Brain microvascular endothelial cell (primary cell): ENCODE measurements around the gene BOK.
A peak's percentile ranks its signal among the peaks of the same experiment; 100 is the strongest.

Source experiments
- DNase-seq: peaks from one replicate; pipeline ENCODE4 v3.0.0-alpha.2; 2020
- H3K27ac ChIP-seq: fragments of 250-450 bp; sonication (Bioruptor Pico); 2 replicates; pipeline ENCODE4 v1.5.1; 2020; ENCODE audit warnings: mild to moderate bottlenecking, moderate library complexity
- H3K27me3 ChIP-seq: fragments of 250-450 bp; sonication (Bioruptor Pico); replicated peaks from 2 replicates; pipeline ENCODE4 v1.5.1; 2020; ENCODE audit warnings: mild to moderate bottlenecking
- H3K36me3 ChIP-seq: fragments of 250-450 bp; sonication (Bioruptor Pico); replicated peaks from 2 replicates; pipeline ENCODE4 v1.5.1; 2020; ENCODE audit warnings: mild to moderate bottlenecking
- H3K4me3 ChIP-seq: 2 replicates; pipeline ENCODE4 v1.5.1; 2011; ENCODE audit warnings: low read depth, mild to moderate bottlenecking, control low read depth, low read length, moderate library complexity
- in situ Hi-C: cut with HindIII; loops from 2 replicates; pipeline ENCODE4 v1.10.0; 2017; ENCODE audit warnings: low sequenced_read_pairs, low pct_ligation_motif_present
- TF ChIP-seq, protein P1 (sequence below): IDR thresholded peaks from 2 replicates; pipeline ENCODE4 v1.5.1; 2011; ENCODE audit warnings: low read depth, mild to moderate bottlenecking, moderate library complexity, low read length, control low read depth, inconsistent platforms; ENCODE audit errors: missing control alignments

BOK gene

DNA sequence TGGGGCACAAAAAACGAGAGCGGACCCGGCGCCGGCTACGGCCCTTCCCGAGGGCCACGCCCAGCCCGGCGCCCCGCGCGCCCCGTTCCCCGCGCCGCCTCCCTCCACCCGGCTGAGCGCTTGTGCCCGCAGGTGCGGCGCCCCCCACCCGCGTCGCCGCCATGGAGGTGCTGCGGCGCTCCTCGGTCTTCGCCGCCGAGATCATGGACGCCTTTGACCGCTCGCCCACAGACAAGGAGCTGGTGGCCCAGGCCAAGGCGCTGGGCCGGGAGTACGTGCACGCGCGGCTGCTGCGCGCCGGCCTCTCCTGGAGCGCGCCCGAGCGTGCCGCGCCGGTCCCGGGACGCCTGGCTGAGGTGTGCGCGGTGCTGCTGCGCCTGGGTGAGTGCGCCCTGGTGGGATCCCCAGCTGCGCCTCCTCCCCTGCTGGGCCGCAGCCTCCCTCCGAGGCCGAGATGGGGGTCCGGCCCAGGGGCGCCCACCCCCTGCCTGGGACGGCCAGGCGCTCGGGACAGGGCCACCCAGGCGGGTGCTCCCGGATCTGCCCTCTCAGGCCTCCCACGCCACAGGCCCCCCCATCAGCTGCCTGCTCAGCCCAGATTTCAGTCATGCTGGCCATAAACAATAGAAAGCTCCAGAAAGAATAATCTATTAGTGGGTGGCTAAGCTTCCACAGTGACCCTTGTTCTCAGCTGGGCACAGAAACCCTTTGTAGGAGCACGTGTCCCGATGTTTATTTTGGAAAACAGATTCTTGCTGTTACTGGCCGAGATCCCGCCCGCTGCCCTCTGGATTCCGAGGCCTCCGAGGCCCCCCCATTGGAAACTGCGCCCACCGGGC lies 997 bp downstream of the BOK start:
- H3K27ac ChIP-seq = peak overlapping the region; percentile 26
- TF ChIP-seq, protein P1, sequence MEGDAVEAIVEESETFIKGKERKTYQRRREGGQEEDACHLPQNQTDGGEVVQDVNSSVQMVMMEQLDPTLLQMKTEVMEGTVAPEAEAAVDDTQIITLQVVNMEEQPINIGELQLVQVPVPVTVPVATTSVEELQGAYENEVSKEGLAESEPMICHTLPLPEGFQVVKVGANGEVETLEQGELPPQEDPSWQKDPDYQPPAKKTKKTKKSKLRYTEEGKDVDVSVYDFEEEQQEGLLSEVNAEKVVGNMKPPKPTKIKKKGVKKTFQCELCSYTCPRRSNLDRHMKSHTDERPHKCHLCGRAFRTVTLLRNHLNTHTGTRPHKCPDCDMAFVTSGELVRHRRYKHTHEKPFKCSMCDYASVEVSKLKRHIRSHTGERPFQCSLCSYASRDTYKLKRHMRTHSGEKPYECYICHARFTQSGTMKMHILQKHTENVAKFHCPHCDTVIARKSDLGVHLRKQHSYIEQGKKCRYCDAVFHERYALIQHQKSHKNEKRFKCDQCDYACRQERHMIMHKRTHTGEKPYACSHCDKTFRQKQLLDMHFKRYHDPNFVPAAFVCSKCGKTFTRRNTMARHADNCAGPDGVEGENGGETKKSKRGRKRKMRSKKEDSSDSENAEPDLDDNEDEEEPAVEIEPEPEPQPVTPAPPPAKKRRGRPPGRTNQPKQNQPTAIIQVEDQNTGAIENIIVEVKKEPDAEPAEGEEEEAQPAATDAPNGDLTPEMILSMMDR = no peak
- H3K4me3 ChIP-seq = peak overlapping the region; percentile 62
- in situ Hi-C loops = no loop called here
- peaks cover 10% of the 10 kb centered on the region for H3K36me3 ChIP-seq
- no peaks in the 10 kb centered on the region for H3K27me3 ChIP-seq
- DNase-seq = peak; percentile 30

DNA sequence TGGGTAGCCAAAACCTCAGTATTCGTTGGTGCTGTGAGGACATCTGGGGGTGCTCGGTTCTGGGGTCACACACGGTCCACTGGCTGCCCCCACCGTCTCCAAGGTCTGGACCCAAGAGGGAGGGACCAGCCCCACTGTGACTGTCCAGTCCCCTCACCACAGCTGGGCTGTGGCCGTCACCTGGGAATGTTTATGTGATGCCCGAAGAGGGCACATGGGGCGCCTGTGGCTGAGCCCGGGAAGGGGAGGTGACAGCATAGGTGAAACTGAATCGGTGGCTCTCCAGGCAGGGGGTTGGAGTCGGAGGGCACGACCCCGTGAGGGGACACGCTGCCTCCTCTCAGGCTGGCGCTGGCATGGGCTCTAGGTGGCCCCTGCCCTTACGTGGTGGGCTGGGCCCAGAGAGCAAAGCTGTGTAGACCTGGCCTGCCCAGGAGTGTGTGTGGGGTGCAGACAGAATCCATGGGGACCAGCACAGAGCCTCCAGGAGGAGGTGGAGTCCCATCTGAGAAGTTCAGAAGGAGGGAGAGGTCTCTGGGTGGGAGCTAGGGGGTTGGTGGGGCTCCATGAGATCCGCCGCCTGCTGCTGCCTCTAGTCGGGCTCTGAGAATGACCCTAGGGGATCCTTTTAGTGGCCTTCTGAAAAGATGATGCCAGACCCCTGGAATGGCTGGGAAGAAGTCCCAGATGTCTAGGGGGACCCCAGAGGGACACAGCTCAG lies 1.8 kb downstream of the BOK start:
- Histone ChIP-seq H3K4me3 (peak overlapping the region; percentile 62), H3K36me3 (peaks cover 10% of the 10 kb centered on the region), H3K27me3 (no peaks in the 10 kb centered on the region), H3K27ac (no peak overlapping the region)
- TF ChIP-seq, protein P1 = no peak
- no peak for DNase-seq
- in situ Hi-C loops = no loop called here

DNA sequence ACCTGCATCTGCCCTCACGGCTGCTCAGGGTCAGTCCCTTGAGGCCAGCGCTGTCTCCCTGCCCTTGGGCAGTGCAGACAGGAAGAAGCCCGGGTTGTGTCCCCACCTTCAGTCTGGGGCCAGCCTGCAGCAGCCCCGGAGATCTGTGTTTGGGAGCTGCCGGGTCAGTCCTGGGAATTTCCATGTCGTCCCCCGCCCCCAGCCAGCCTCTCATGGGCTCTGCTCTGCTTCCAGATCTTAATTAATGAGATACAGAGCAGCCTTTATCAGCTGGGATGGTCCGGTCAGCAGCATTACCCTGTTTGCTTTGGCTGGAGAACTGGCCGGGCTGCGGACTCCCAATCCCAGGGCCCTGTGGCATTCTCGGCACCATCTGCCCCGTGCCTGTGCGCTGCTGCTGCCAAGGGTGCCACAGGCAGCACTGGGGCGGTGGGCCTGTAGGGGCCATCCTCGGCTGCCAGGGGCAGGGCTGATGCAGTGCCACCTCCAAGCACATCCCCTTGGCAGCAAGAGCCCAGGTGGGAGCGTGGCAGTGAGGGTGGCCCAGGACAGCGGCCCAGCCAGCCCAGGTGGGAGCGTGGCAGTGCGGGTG lies 2.4 kb downstream of the BOK start:
- peak; percentile 23 for DNase-seq
- H3K36me3 ChIP-seq = peaks cover 10% of the 10 kb centered on the region
- H3K27me3 ChIP-seq = no peaks in the 10 kb centered on the region
- peak overlapping the region; percentile 9 for H3K4me3 ChIP-seq
- H3K27ac ChIP-seq = no peak overlapping the region
- in situ Hi-C loops = no loop called here
- TF ChIP-seq, protein P1 = no peak

DNA sequence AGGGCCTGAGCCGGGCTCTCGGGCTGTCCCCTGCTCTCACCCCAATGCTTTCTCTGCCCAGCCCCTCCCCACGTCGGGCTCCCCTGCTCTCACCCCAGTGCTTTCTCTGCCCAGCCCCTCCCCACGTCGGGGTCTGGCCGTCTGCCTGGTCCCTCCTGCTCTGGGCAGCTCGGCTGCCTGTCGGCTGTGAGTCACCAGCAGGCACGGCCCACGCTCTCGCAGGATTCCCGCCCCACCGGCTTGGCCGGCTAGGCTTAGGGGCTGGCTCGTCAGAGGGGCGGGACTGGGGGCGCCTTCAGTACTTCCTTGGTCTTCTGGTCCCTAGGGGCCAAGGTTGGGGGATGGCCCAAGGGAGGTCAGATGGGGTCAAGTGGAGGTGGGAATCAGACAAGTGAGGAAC lies 3.3 kb downstream of the BOK start:
- Histone ChIP-seq H3K36me3 (peaks cover 10% of the 10 kb centered on the region), H3K27me3 (no peaks in the 10 kb centered on the region), H3K4me3 (no peak overlapping the region), H3K27ac (no peak overlapping the region)
- peak; percentile 56 for DNase-seq
- TF ChIP-seq, protein P1 = no peak
- in situ Hi-C loops = no loop called here

DNA sequence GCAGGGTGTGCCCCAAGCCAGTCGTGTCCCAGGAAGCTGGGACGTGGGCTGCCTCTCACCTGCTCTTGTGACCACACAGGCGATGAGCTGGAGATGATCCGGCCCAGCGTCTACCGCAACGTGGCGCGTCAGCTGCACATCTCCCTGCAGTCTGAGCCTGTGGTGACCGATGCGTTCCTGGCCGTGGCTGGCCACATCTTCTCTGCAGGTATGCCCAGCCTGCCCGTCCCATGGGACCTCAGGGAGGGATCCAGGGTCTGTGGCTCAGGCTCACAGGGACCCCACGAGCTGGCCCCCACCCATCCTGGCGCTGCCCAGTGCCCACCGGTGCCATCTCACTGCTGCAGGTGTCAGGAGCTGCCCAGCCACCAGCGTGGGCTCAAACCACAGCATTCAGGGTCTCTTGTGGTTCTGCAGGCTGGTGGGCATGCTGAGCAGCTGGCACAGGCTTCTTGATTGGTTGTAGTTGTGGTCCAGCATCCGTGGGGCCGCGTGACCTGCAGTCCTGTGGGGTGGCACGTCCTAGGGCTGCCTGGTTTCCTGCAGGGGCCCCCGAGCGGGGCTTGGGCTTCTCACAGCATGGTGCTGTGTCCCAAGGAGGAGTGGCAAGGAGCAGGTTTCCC lies 3.8 kb downstream of the BOK start:
- DNase-seq = no peak
- Histone ChIP-seq H3K27me3 (no peaks in the 10 kb centered on the region), H3K36me3 (peaks cover 10% of the 10 kb centered on the region), H3K4me3 (no peak overlapping the region), H3K27ac (no peak overlapping the region)
- TF ChIP-seq, protein P1 = no peak
- in situ Hi-C loops = no loop called here
